HT1080 (cell line): ENCODE results near the gene NR4A1. TPM values are rescaled to one million over a fixed set of nuclear protein-coding genes. Genes with fewer than 3 reads are reported as not detected.
A peak's percentile ranks its signal among the peaks of the same experiment; 100 is the strongest.

Experiments
- DNase-seq: peaks from one replicate; pipeline ENCODE4 v3.0.0-alpha.2; 2015; ENCODE audit warnings: low read depth
- total RNA-seq: library from RNA; depleted of rRNA; stranded (reverse); fragments of >200 nt; shearing (Covaris generic); gene quantifications from 2 replicates; pipeline ENCODE4 v1.2.3, GENCODE V29; 2014

NR4A1 gene
- total RNA-seq, 1 experiment from 2014 or later = 0.88 TPM

DNA sequence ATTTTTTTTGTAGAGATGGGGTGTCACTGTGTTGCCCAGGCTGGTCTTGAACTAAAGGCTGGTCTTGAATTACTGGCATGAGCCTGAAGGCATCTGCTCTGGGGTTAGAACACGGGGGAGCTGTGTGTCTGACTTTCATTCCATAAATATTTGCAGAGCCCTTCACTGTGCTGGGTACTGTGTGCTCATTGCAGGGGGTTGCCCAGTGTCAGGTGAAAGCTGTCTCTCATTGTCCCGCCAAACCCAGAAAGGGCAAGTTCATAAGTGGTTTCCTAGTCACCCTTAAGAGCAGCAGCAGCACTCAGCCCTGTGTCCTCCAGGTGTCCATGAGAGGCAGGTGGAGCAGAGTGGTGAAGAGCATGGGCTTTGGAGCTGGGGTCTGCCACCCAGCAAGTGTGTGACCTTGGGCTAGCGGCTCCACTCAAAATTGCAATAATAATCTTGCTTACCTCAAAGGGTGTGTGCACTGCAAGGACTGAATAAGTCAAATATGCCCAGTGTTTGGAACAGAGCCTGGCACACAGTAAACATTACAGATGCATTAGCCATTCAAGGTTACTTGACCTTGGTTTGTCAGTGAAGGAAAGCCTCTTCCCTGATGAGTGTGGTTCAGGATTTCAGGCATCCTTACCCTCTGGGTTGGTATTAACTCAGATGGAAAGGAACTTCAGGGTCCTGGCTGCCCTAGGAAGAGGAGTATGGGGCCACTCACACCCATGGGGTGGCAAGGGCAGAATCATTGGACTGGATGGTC lies 23.9 kb downstream of the NR4A1 start:
- DNase-seq = no peak

DNA sequence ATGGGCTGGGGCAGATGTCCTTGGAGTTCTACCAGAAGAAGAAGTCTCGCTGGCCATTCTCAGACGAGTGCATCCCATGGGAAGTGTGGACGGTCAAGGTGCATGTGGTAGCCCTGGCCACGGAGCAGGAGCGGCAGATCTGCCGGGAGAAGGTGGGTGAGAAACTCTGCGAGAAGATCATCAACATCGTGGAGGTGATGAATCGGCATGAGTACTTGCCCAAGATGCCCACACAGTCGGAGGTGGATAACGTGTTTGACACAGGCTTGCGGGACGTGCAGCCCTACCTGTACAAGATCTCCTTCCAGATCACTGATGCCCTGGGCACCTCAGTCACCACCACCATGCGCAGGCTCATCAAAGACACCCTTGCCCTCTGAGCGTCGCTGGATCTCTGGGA lies 25.6 kb downstream of the NR4A1 start:
- DNase-seq = no peak

DNA sequence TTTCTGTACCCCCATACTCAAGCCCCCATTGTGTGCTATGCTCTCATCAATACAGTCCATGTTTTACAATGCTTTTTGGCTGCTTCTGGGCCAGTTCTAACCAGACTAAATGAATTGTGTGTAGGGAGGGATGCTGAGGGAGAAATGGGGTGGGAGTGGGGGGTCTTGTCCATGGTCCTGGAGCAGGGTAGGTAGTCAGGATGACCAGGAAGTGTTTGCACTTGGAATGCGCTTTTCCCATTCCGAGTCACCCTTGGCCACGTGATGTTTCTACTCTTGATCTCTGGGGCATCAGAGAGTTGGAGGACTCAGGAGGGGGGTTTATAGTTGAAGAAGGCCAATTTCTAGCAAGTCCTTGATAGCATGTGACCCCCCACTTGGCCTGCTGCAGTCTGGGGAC lies 27.0 kb downstream of the NR4A1 start:
- DNase-seq = no peak

DNA sequence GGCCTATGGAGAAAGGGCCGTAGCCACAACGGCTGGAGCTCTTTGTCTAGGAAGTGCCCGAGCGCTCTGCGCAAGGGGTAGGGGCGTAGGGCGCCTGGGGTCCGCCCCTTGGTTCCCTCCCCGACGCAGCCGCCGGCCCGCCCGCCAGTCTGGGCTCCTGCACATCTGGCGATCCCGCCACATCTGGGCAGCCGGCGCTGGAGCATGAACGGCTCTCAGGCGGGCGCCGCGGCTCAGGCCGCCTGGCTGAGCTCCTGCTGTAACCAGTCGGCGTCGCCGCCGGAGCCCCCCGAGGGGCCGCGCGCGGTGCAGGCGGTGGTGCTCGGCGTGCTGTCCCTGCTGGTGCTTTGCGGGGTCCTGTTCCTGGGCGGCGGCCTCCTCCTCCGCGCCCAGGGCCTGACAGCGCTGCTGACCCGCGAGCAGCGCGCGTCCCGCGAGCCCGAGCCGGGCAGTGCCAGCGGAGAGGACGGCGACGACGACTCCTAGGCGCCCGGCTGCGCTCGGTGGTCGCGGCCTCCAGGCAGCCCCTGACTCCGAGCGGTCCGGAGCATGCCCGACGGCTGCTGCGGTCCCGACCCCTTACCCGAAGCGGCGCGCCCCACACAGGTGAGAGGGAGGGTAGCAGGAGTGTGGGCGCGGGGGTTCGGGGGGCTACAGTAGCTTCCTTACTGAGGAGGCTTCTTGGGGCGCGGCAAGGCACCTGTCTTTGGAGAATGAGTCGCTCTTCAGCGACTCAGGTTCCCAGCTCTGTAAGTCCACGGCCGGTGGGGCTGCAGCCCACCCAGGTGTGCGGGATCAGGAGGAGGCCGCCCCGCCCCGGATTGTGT lies 28.5 kb downstream of the NR4A1 start, which contains the start of gene SMIM41:
SMIM41 (plus strand) TSS at position 129 of the 827 bp plus-strand sequence; CDS start at position 205, 76 bp downstream.
- DNase-seq = no peak

DNA sequence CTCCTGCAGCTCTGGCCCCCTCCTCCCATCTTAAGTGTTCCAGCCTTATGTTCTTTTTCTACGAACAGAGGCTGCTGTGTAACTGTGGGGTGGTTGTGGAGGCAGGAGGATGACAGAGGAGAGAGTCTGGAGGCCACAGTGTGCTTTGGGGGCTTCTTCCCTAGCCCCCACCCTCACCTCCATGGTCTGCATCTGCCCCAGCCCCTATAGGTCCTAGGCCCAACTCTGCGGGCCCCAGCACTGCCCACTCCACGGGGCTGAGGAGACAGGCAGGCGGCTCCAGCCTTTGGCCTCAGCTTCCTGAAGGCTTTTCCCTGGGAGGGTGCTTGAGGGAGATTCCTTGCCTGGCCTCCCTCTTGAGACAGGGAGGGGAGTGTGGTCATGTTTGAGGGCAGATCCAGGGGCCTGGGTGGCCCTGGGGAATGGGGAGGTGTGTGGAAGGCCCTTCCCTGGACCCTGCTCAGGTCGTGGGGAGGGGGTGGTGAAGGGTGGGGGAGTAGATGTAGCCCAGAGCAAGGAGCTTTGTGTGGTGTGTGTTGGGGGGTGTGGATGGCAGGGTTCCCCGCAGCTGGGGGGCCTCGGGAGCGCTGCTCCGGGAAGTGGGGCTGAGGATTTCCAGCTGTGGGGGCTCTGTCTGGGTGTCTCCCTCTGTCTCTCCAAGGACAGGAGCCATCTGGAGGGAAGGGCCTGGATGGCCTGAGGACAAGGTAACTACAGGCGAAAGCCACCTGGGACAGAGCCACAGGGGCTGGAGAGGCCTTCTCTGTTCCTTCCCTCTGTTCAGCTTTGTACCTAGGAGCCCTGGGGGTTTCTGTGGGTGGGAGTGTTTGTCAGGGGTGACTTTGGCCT lies 29.4 kb downstream of the NR4A1 start:
- DNase-seq = no peak

DNA sequence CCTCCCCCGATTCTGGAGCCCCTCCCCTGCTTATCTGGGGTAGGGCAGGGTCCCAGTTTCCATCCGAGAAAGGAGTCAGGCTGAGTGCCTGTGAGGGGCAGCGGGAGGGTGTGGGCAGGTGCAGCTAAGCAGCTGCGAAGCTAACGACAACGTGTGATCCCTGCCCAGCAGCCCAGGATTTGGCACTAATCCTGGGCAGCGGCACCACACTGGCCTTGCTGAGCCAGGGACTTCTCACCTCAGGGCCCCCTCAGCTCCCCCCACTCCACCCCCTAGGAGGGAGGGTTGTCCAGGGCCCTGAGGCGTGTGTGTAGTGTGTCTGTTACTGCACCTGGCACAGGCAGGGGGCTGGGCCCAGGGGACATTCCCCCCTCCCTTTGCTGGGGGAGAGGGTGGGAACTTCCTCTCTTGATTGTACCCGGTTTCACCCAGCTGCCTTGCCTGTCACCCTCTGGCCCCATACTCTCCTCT lies 30.1 kb downstream of the NR4A1 start:
- DNase-seq = no peak

DNA sequence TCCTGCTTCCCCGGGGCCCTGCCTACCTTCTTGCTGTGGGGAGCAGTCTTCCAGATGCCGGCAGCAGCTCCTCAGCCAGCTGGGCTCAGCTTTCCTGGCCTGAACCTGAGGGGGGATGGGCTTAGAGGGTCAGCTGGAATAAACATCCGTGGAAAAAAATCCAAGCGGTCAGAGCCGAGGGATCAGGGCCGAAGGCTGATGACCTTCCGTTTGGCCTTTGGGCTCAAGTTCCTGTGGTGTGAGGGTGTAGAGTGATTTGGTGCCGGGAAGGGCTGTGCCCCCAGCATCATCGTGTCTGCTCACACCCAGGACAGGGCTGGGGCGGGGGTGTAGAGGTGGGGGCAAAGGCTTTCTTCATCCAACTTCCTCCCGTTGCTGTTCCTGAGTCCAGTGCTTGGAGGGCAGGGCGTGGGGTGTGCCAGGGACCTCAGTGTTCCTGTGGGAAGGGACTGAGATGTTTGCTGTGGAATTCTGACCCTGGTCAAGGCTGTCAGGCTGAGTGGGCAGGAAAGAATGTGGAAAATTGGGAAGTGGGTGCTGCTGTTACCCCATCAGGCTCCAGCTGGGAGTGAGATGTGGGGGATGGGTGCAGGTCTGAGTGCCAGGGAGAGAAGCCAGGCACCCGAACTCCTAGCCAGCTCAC lies 30.9 kb downstream of the NR4A1 start:
- DNase-seq = no peak

DNA sequence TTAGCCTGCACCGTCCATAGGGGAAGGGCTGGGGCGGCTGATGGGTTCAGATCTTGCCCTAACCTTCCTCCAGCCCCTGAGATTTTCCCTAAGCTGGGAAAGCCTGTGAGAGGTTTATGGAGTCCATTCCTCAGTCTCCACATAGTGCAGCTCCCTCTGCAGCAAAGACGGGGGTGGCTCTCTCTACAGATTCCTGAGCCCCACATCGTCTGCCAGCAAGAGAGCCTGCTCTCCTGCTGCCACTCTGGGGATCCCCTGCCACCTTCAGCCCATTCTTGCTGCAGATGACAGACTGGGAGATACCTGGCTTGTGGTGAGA lies 31.4 kb downstream of the NR4A1 start:
- DNase-seq = no peak

DNA sequence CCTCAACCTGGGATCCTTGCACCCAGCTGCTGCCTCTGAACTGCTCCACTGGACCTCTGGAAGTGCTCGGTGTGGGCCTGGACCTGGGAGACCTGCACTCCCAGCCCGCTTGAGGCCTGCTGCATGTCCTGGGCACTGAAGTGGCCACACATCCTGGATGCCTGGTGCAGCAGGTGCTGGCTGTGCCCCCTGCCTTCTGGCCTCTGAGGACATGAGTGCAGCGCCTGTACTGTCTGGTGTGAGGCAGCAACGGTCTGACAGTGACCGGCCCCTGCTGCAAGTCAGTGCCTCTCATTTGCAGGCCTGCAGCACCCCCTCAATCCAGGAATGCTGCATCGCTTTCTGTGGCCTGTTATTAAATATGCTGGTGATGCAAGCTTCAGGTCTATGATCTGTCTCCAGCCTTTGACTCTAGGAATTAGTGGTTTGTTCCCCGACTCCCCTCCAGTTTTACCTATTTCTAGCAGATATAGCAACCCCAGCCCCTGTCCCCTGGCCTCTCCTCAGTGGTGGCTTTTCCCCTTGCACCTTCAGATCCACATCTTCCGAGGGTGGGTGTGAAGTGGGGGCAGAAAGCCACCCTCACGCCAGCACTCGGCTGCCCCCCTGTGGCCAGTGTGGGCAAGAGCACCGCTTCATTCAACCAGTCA lies 31.9 kb downstream of the NR4A1 start:
- peak; percentile 51 for DNase-seq

DNA sequence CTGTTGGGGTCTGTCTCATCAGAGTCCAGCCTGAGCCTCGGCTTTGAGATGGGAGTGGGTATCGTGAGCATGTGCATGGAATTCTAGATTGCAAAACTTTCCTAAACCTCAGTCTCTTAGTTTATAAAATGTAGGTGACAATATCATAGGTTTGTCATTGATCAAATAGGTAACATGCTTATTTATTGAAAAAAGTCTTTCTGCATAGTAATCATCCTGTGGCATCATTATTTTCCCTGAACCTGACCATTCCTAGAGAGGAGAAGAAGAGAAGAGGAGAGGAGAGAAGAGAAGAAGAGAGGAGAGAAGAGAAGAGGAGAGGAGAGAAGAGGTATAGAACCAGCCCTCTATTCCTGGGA lies 32.4 kb downstream of the NR4A1 start:
- no peak for DNase-seq

DNA sequence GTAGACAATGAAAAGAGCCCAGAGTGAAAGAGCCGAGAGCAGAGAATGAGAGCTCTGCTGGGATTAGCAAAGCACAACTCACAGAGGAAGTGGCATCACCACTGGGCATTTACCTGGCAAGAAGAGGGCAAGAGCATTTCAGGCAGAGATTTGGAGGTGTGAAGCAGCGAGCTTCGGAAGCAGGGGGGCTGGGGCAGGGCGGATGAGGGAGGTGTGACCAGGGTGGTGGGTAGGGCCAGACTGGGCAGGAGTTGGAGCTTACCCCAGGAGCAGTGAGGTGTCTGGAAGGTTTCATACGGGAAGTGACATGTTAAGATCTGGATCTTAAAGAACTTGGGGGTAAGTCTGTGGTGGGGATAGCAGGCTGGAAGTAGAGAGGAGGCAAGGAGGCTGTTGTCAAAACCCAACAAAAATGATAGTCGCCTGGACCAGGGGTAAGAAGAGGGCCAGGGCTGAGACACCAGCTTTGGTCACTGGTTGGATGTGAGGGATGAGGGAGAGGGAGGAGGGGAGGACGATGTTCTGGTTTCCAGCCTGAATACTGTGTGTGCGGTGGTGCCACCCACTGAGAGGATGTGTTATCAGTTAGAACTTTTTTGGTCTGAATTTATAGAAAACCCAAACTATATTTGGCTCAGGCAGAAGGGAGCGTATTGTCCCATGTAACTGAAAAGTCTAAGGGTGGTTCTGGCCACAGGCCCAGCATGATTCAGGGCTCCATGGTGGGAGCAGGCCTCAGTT lies 33.4 kb downstream of the NR4A1 start:
- no peak for DNase-seq

DNA sequence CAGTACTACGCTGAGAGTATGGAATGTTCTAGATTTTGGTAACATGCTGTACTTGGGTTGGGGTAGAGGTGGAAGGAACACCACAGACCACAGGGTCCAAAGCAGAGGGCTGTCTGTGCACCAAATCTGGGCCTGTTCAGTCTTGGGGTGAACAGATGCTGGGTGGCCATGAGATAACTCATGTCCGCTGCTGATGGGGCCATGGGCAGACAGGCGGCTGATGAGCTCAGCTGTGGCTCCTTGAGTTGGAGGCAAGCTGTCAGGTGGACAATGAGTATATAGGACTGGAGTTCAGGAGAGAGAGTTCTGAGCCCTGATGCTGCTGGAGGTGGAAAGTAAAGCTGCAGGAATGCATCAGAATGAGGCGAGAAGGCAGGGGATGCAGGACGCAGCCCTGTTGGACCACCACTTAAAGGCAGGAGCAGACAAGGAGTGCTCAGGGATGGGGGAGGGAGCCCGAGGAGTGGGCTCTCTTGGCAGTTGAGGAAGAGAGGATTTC lies 34.5 kb downstream of the NR4A1 start:
- no peak for DNase-seq

DNA sequence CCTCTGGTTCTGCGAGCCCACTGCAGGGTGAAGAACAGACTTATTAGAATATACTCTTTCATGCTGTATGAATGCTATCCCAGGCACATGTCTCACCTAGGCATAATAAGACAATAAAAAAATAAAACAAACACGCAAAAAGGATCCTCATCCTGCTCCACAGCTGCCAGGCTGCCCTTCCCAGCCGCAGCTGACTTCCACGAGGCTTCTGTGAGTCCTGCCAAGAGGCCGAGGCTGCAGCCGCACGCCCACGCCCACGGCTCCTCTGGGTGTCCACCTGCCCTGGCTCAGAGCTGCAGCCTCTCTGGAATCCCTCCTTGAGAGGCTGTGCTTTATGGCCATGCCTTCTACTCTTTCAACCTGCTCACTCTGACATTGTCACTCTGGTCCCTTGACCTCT lies 35.1 kb downstream of the NR4A1 start:
- no peak for DNase-seq

DNA sequence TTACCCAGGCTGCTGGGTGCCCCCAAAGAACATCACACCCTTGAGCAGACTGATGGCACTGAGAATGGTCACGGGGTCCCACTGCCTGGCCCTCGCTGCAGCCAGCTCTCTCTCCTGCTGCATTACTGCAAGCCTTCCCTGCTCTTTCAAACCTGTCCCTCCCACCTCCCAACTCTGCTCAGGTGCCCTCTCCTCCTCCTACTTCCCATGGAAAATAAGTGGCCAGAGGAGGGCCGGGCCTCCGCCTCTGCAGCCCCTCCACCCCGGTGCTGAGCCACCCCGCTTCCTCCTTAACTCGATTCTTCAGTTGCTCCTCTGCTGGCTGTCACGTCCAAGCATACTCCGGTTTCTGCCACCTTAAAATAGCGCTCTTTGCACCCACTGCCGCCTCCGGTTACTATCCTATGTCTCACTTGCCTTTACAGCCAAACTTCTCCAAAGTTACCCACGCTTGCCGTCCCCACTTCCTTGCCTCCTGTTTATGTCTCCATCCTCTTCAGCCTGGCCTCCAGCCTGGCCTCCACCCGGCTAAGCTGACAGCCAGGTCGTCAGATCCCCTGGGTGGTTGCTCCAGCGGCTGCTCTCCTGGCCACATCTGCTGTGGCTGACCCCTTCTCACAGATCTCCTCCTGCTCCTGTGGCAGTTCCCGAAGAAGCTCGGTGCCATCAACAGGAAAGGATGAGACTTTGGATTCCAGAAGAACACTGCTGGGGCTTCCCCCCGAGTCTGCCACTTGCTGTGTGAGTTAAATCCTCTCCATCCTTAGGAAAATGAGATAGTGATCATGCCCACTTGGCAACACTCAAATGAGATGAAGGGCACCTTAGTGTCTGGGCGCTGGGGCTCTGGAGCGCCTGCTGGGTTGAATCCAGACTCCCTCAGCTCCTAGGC lies 35.9 kb downstream of the NR4A1 start:
- DNase-seq = no peak

DNA sequence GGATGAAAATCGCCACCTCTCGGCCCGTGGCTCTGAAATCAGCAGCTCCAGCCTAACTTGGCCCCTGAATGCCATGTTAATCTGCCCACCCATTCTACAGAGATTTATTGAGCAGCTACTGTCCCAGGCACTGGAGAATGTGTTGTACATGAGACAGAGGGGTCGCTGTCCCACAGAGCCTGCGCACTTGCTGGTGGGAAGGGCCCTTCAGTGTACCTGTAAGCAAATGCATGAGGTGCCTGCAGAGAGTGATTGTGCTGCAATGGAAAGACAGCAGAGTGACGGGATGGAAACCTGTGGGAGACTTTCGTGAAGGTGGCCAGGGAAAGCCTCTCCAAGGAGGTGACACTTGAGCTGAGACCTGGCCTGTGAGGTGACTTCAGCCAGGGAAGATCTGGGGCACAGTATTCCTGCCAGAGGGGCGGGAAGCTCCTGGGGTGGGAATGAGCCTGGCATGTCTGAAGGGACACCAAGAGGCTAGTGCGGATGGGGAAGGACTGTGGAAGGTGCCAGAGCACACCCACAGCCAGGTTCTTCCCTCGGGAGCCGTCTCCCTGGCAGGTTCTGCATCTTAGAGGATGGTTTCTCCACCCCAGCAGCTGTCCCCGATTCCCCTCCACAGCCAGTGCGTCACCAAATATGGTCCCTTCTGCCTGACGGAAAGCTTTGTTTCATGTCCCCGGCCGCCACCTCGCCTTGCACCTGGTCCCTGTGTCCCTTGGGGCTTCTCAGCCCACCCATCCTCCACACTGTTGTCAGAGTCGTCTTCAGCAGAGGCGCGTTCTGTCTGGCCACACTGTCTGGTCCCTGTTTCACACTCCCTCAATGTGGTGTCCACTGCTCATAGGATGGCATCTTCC lies 36.9 kb downstream of the NR4A1 start:
- no peak for DNase-seq

DNA sequence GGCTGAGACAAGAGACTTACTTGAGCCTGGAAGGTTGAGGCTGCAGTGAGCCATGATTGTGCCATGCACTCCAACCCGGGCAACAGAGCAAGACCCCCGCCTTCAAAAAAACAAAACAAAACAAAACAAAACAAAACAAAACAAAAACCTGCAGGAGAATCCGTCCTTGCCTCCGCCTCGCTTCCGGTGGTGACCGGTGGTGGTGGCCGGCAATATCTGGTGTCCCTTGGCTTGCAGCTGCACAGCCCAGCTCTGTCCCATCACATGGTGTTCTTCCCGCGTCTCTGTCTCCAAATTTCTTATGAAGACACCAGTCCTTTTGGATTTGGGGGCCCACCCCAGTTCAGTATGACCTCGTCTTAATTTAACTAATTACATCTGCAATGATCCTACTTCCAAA lies 38.2 kb downstream of the NR4A1 start:
- no peak for DNase-seq

DNA sequence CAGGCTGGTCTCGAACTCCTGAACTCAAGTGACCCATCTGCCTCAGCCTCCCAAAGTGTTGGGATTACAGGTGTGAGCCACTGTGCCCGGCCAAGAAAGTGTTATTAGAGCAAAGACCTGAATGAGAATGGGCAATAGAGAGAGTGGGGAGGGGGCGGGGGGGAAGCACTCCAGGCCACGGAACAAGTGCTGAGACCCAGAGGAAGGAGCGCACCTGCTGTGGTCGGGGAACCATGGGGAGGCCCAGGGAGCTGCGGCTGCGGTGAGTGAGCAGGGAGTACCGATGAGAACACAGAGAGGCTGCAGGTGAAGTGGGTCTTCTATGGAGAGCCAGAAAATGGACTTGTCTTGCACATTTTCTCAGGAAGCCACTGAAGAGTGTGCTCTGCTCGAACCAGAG lies 39.0 kb downstream of the NR4A1 start:
- no peak for DNase-seq

DNA sequence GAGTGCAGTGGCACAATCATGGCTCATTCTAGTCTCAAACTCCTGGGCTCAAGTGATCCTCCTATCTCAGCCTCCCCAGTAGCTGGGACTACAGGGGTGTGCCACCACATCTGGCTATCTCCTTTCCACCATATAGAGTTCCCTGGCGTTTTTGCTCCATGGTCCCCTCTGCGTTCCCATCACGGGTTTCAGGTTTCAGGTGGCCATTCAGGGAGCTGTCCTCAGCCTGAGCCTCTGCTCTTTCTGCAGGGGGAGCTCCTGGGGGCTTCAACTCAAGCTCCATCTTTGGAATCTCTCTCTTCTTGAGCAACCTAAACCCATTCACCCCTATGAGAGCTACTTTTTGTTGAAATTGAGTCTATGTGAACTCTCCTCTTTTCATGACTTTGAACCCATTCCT lies 39.8 kb downstream of the NR4A1 start:
- no peak for DNase-seq
